ENCODE results near the gene CCDC106. TPM values are rescaled to one million over a fixed set of nuclear protein-coding genes. Genes with fewer than 3 reads are reported as not detected.

CCDC106 gene
- total RNA-seq, 2 donors from 2014 or later, result 2.9 to 13.6 TPM

DNA sequence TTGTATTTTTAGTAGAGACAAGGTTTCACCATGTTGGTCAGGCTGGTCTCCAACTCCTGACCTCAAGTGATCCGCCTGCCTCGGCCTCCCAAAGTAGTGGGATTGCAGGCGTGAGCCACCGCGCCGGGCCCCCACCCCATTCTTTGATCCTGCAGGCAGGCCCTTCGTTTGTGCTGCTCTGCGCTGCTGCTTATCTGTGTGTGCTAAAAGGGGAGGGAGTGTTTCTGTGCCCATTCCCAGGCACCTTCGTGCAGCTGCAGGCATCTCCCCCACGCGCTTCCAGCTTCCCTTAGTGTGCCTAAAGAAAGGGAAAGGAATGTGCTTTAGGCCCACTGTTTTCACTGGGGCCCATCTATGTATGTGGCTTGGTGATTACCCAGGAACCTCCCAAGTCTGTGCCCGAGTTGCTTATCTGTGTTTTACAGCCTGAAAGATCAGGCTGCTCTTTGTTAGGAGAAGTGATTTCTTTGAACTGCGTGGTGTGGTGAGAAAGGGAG is 54.2 kb downstream of the CCDC106 start:
- H3K9me3 Mint-ChIP-seq, result no peaks in the 10 kb centered on the region
- H3K27ac Mint-ChIP-seq, result peak overlapping the region in 1 of 2 donors; percentile 81
- no peak for DNase-seq (ENCODE audit: low spot score in 2 of 2)
- H3K36me3 Mint-ChIP-seq, result peaks cover 4 to 19% of the 10 kb centered on the region in 2 donors
- no peak for ATAC-seq

Other genes with a start within 250 kb of the CCDC106 start
- gene UBE2S, start 240.4 kb upstream of the CCDC106 start, total RNA-seq, result 100 to 1,000 TPM; 192 to 343 TPM
- gene SHISA7, start 204.9 kb upstream of the CCDC106 start, total RNA-seq, result not detected
- gene ISOC2, start 186.6 kb upstream of the CCDC106 start, total RNA-seq, result 10 to 100 TPM; 22.1 to 41.5 TPM
- not detected for gene C19orf85, start 183.5 kb upstream of the CCDC106 start, total RNA-seq
- 10 to 100 TPM in 1 of 2 donors, 1 to 10 TPM in 1; 7.4 to 14.2 TPM for gene ZNF628, start 171.6 kb upstream of the CCDC106 start, total RNA-seq
- gene NAT14, start 163.0 kb upstream of the CCDC106 start, total RNA-seq, result 10 to 100 TPM in 1 of 2 donors, 1 to 10 TPM in 1; 5.1 to 18.2 TPM
- gene SSC5D, start 159.8 kb upstream of the CCDC106 start, total RNA-seq, result under 1 TPM; 0.39 to 0.53 TPM
- gene SBK2, start 111.1 kb upstream of the CCDC106 start, total RNA-seq, result not detected
- gene SBK3, start 102.7 kb upstream of the CCDC106 start, total RNA-seq, result not detected
- gene ZNF579, start 67.4 kb upstream of the CCDC106 start, total RNA-seq, result 10 to 100 TPM in 1 of 2 donors, 1 to 10 TPM in 1; 8.7 to 10.1 TPM
- gene FIZ1, start 48.7 kb upstream of the CCDC106 start, total RNA-seq, result 10 to 100 TPM; 10.2 to 12.3 TPM
- gene ZNF524, start 47.9 kb upstream of the CCDC106 start, total RNA-seq, result 10 to 100 TPM; 21.4 to 29.7 TPM
- gene ZNF865, start 42.6 kb upstream of the CCDC106 start, total RNA-seq, result 10 to 100 TPM; 13.7 to 15.5 TPM
- 1 to 10 TPM; 3.6 to 3.9 TPM for gene ZNF784, start 23.6 kb upstream of the CCDC106 start, total RNA-seq
- 10 to 100 TPM; 18.2 to 33.9 TPM for gene ZNF580, start 7.2 kb upstream of the CCDC106 start, total RNA-seq
- 10 to 100 TPM; 39.9 to 40.0 TPM for gene ZNF581, start 4.6 kb upstream of the CCDC106 start, total RNA-seq
- 100 to 1,000 TPM; 270 to 312 TPM for gene U2AF2, start 6.8 kb downstream of the CCDC106 start, total RNA-seq
- 10 to 100 TPM; 23.1 to 46.4 TPM for gene EPN1, start 27.0 kb downstream of the CCDC106 start, total RNA-seq
- gene NLRP9, start 90.2 kb downstream of the CCDC106 start, total RNA-seq, result under 1 TPM in 1 of 2 donors, not detected in 1; 0.09 TPM
- not detected for gene RFPL4A, start 110.9 kb downstream of the CCDC106 start, total RNA-seq
- gene RFPL4AL1, start 120.9 kb downstream of the CCDC106 start, total RNA-seq, result not detected
- gene NLRP11, start 183.8 kb downstream of the CCDC106 start, total RNA-seq, result under 1 TPM in 1 of 2 donors, not detected in 1; 0.08 TPM
- not detected for gene NLRP4, start 188.3 kb downstream of the CCDC106 start, total RNA-seq